Superior temporal gyrus (tissue), 1 donor: ENCODE data around the gene NCL.
A peak's percentile ranks its signal among the peaks of the same experiment; 100 is the strongest.
"Not testable (repeated sequence)": the region's sequence is repeated elsewhere in the genome, so short reads cannot be mapped to it uniquely, and the experiment has no call there.

Source experiments
- DNase-seq: peaks from one replicate; pipeline ENCODE4 v3.0.0-alpha.2; 2016; ENCODE audit errors: extremely low spot score

The NCL gene

GRCh38 chr2:231431606-231432005 lies 32.7 kb downstream of the NCL start:
- no peak for DNase-seq

- not testable (repeated sequence) for DNase-seq
These were observed 33.8 kb downstream of the NCL start for GRCh38 chr2:231430437-231430836.

GRCh38 chr2:231429901-231430300 lies 34.4 kb downstream of the NCL start:
- DNase-seq, result no peak

GRCh38 chr2:231429152-231429551 lies 35.1 kb downstream of the NCL start:
- no peak for DNase-seq

GRCh38 chr2:231427116-231427515 lies 37.2 kb downstream of the NCL start:
- DNase-seq, result no peak

- no peak for DNase-seq
These were observed 38.2 kb downstream of the NCL start for GRCh38 chr2:231425811-231426703.

GRCh38 chr2:231425291-231425810 lies 38.9 kb downstream of the NCL start:
- DNase-seq, result no peak

GRCh38 chr2:231423176-231423575 lies 41.1 kb downstream of the NCL start:
- DNase-seq, result no peak

GRCh38 chr2:231422056-231422455 lies 42.2 kb downstream of the NCL start:
- DNase-seq, result no peak

- DNase-seq, result no peak
These were observed 43.2 kb downstream of the NCL start for GRCh38 chr2:231421051-231421580.

GRCh38 chr2:231418820-231419640 lies 45.3 kb downstream of the NCL start:
- no peak for DNase-seq

GRCh38 chr2:231415029-231415428 lies 49.3 kb downstream of the NCL start:
- DNase-seq, result no peak

- DNase-seq, result no peak
These were observed 50.3 kb downstream of the NCL start for GRCh38 chr2:231413921-231414476.

- DNase-seq, result no peak
These were observed 50.8 kb downstream of the NCL start for GRCh38 chr2:231413456-231413855.

GRCh38 chr2:231412618-231412963 lies 51.7 kb downstream of the NCL start:
- DNase-seq, result no peak

GRCh38 chr2:231411831-231412617 lies 52.3 kb downstream of the NCL start:
- peak; percentile 86 for DNase-seq

GRCh38 chr2:231411237-231411636 lies 53.0 kb downstream of the NCL start:
- no peak for DNase-seq

- DNase-seq, result no peak
These were observed 53.8 kb downstream of the NCL start for GRCh38 chr2:231410293-231411004.

- DNase-seq, result no peak
These were observed 54.5 kb downstream of the NCL start for GRCh38 chr2:231409776-231410175.

- DNase-seq, result not testable (repeated sequence)
These were observed 56.0 kb downstream of the NCL start for GRCh38 chr2:231408304-231408703.

GRCh38 chr2:231407686-231408085 lies 56.6 kb downstream of the NCL start:
- not testable (repeated sequence) for DNase-seq
